ENCODE results near the gene PCA3.

Gene PCA3

DNA sequence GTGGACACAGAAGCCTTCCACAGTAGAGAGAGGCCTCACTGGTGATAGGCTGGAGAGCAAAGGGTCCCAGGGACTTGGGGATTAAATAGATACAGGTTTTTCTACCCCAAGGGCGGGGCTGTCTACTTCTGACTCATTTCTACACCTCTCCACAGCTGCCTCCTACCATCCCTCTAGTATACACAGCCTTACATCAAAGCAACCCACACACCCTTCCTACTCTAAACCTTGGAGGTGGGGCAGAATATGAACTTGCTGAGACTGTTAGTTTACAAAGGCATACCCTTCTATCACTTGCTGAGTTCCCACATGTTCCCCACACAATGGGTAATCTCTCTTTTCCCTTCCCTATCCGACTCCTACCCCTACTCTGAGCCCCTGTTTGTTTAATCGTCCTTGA is 19.9 kb upstream of the PCA3 start:
- Histone ChIP-seq H3K27me3 (ENCODE audit: low read length) (no peaks in the 10 kb centered on the region), H4K20me1 (ENCODE audit: low read depth, low read length) (no peaks in the 10 kb centered on the region), H3F3A (ENCODE audit: insufficient read depth) (no peaks in the 10 kb centered on the region), H3K4me2 (ENCODE audit: low read depth, low read length, poor library complexity, severe bottlenecking) (no peak overlapping the region), H3K9me3 (ENCODE audit: insufficient read depth, low read length) (no peaks in the 10 kb centered on the region), H3K79me2 (ENCODE audit: insufficient read depth, low read length) (no peaks in the 10 kb centered on the region), H3K36me3 (ENCODE audit: low read length) (no peaks in the 10 kb centered on the region), H2AFZ (ENCODE audit: low read depth, low read length, severe bottlenecking) (no peak overlapping the region), H3K9ac (ENCODE audit: low read length) (no peak overlapping the region), H3K27ac (ENCODE audit: low read depth, low read length) (no peak overlapping the region), H3K4me3 (ENCODE audit: insufficient read depth, low read length, poor library complexity, severe bottlenecking) (no peak overlapping the region), H3K9me2 (replicated peaks; ENCODE audit: insufficient read depth, low read length) (no peaks in the 10 kb centered on the region)
- TF ChIP-seq, protein P1, sequence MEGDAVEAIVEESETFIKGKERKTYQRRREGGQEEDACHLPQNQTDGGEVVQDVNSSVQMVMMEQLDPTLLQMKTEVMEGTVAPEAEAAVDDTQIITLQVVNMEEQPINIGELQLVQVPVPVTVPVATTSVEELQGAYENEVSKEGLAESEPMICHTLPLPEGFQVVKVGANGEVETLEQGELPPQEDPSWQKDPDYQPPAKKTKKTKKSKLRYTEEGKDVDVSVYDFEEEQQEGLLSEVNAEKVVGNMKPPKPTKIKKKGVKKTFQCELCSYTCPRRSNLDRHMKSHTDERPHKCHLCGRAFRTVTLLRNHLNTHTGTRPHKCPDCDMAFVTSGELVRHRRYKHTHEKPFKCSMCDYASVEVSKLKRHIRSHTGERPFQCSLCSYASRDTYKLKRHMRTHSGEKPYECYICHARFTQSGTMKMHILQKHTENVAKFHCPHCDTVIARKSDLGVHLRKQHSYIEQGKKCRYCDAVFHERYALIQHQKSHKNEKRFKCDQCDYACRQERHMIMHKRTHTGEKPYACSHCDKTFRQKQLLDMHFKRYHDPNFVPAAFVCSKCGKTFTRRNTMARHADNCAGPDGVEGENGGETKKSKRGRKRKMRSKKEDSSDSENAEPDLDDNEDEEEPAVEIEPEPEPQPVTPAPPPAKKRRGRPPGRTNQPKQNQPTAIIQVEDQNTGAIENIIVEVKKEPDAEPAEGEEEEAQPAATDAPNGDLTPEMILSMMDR (IDR thresholded peaks at IDR 0.05; ENCODE audit: insufficient read depth, low read length, poor library complexity, severe bottlenecking): no peak
- TF ChIP-seq EZH2phosphoT487 (conservative IDR thresholded peaks at IDR 0.05; ENCODE audit: low read length): no peak

DNA sequence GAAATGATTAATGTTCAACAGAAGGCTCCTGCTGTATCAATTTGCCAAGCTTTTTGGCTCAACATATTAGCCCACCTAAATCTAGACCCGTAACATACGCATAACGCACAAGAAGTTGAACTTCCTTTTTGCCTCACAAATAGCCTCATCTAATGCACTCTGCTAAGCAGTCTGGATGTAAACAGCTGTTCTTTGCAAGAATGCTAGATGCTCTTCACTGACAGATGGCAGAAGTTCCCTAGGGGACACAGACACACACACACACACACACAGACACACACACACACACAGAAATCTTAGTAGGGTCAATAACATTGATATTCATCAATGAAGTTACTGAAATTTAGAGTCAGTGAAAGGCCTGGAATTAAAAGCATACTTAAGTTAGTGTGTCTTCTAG is 13.2 kb upstream of the PCA3 start:
- Histone ChIP-seq H3K9me3 (ENCODE audit: insufficient read depth, low read length) (no peaks in the 10 kb centered on the region), H3K4me2 (ENCODE audit: low read depth, low read length, poor library complexity, severe bottlenecking) (no peak overlapping the region), H3K4me3 (ENCODE audit: insufficient read depth, low read length, poor library complexity, severe bottlenecking) (no peak overlapping the region), H3K27me3 (ENCODE audit: low read length) (no peaks in the 10 kb centered on the region), H2AFZ (ENCODE audit: low read depth, low read length, severe bottlenecking) (no peak overlapping the region), H3F3A (ENCODE audit: insufficient read depth) (no peaks in the 10 kb centered on the region), H3K9ac (ENCODE audit: low read length) (no peak overlapping the region), H4K20me1 (ENCODE audit: low read depth, low read length) (no peaks in the 10 kb centered on the region), H3K27ac (ENCODE audit: low read depth, low read length) (no peak overlapping the region), H3K9me2 (replicated peaks; ENCODE audit: insufficient read depth, low read length) (no peaks in the 10 kb centered on the region), H3K79me2 (ENCODE audit: insufficient read depth, low read length) (no peaks in the 10 kb centered on the region), H3K36me3 (ENCODE audit: low read length) (no peaks in the 10 kb centered on the region)
- TF ChIP-seq, protein P1 (IDR thresholded peaks at IDR 0.05; ENCODE audit: insufficient read depth, low read length, poor library complexity, severe bottlenecking): no peak
- no peak for TF ChIP-seq EZH2phosphoT487 (conservative IDR thresholded peaks at IDR 0.05; ENCODE audit: low read length)

DNA sequence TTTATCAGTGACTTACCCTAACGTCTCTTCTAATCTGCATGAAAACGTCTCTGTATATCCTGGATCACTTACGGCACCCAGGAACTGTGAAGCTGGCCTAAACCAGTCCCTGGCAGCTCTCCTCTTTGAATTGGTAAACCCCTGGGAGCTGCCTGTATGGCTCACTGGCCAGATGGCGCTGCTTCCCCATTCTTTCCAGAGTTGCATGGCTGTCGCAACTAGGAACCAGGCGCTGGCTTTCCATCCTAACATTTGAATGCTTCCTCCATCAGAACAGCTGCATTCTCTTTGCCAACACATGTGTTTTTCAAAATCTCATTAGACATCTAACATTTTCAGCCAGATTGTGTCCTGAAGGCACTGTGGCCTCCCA is 8.0 kb upstream of the PCA3 start:
- H3F3A ChIP-seq (ENCODE audit: insufficient read depth): no peaks in the 10 kb centered on the region
- no peak overlapping the region for H2AFZ ChIP-seq (ENCODE audit: low read depth, low read length, severe bottlenecking)
- no peak overlapping the region for H3K27ac ChIP-seq (ENCODE audit: low read depth, low read length)
- H3K4me2 ChIP-seq (ENCODE audit: low read depth, low read length, poor library complexity, severe bottlenecking): no peak overlapping the region
- H3K9me3 ChIP-seq (ENCODE audit: insufficient read depth, low read length): no peaks in the 10 kb centered on the region
- H3K9me2 ChIP-seq (replicated peaks; ENCODE audit: insufficient read depth, low read length): no peaks in the 10 kb centered on the region
- H3K4me3 ChIP-seq (ENCODE audit: insufficient read depth, low read length, poor library complexity, severe bottlenecking): no peak overlapping the region
- H4K20me1 ChIP-seq (ENCODE audit: low read depth, low read length): no peaks in the 10 kb centered on the region
- TF ChIP-seq EZH2phosphoT487 (conservative IDR thresholded peaks at IDR 0.05; ENCODE audit: low read length): no peak
- TF ChIP-seq, protein P1 (IDR thresholded peaks at IDR 0.05; ENCODE audit: insufficient read depth, low read length, poor library complexity, severe bottlenecking): no peak
- no peaks in the 10 kb centered on the region for H3K36me3 ChIP-seq (ENCODE audit: low read length)
- no peaks in the 10 kb centered on the region for H3K79me2 ChIP-seq (ENCODE audit: insufficient read depth, low read length)
- H3K27me3 ChIP-seq (ENCODE audit: low read length): no peaks in the 10 kb centered on the region
- no peak overlapping the region for H3K9ac ChIP-seq (ENCODE audit: low read length)

Data from SU-DHL-6 (cell line).